HepG2 (cell line): Measurements from ENCODE around the gene ESM1. TPM values are rescaled to one million over a fixed set of nuclear protein-coding genes. Genes with fewer than 3 reads are reported as not detected.

Experiments used
- ATAC-seq: fragments of 200-7000 bp; cut with Tn5 transposase; 3 replicates; pipeline ENCODE4 v1.9.1; 2020; ENCODE audit warnings: mild to moderate bottlenecking, moderate library complexity
- BruUV-seq: library from RNA; stranded (reverse); fragments of 400-500 nt; replicated peaks from 2 replicates; lab custom pipeline; 2021; lab: Mats Ljungman, UMichigan
- CTCF ChIA-PET: fragments of 300-600 bp; formaldehyde crosslinking; extraction: SDS; loops from one replicate; lab custom pipeline; 2021; ENCODE audit warnings: low total read pairs, inconsistent platforms, low intra/inter-chr PET ratio; lab: Yijun Ruan, JAX
- POLR2A ChIA-PET: fragments of 350-600 bp; sonication (Branson Sonifier 250); formaldehyde crosslinking; loops from one replicate; lab custom pipeline; 2020; ENCODE audit warnings: antibody characterized with exemption, inconsistent platforms; lab: Yijun Ruan, JAX
- DNase-seq: peaks from one replicate; pipeline ENCODE4 v3.0.0-alpha.2; 2015; ENCODE audit warnings: low spot score
- FAIRE-seq: peaks from 3 replicates; lab custom pipeline; 2011; peaks lifted over from hg19 to GRCh38; lab: Jason Lieb, UNC
- H2AFZ ChIP-seq: one replicate; pipeline ENCODE4 v1.6.1; 2011; ENCODE audit warnings: low read length, inconsistent platforms
- H3K27ac ChIP-seq: fragments of 300-600 bp; 3 replicates; pipeline ENCODE4 v1.8.0; 2011; ENCODE audit warnings: mixed run types, mild to moderate bottlenecking, mixed read lengths, low read length, inconsistent platforms; ENCODE audit not compliant: insufficient read depth; ENCODE audit errors: extremely low read length
- H3K27me3 ChIP-seq, 2 experiments: fragments of 200-600 bp in 1 of 2; 2 replicates in 1 of 2; 3 replicates in 1 of 2; pipeline versions ENCODE4 v1.6.0 to v1.8.0; 2011; ENCODE audit warnings: low read length in 2 of 2, mild to moderate bottlenecking in 2 of 2, moderate library complexity in 2 of 2, inconsistent platforms in 1 of 2; ENCODE audit not compliant: insufficient read depth in 2 of 2, control insufficient read depth in 1 of 2
- H3K36me3 ChIP-seq, 2 experiments: fragments of 200-600 bp in 1 of 2; replicated peaks in 1 of 2; 2 replicates in 1 of 2; 3 replicates in 1 of 2; pipeline versions ENCODE4 v1.5.1 to v1.8.0; 2011; ENCODE audit warnings: low read length in 2 of 2, inconsistent platforms in 1 of 2; ENCODE audit not compliant: insufficient read depth in 2 of 2, control insufficient read depth in 1 of 2
- H3K4me1 ChIP-seq: 2 replicates; pipeline ENCODE4 v1.5.1; 2012; ENCODE audit warnings: low read length, inconsistent platforms; ENCODE audit not compliant: insufficient read depth
- H3K4me2 ChIP-seq: 2 replicates; pipeline ENCODE4 v1.6.0; 2011; ENCODE audit warnings: low read depth, low read length, inconsistent platforms
- H3K4me3 ChIP-seq, 3 experiments: fragments of 200-600 bp in 1 of 3; sonication (generic), shearing (Covaris generic) in 1 of 3; replicated peaks in 1 of 3; 2 replicates each; pipeline ENCODE4 v1.5.1; 2011 to 2016; ENCODE audit warnings: low read length in 3 of 3, inconsistent platforms in 2 of 3, low read depth in 2 of 3, mild to moderate bottlenecking in 2 of 3, control low read depth in 1 of 3, mixed read lengths in 1 of 3; ENCODE audit not compliant: insufficient read depth in 1 of 3
- H3K79me2 ChIP-seq: one replicate; pipeline ENCODE4 v1.6.1; 2011; ENCODE audit warnings: low read length, inconsistent platforms; ENCODE audit not compliant: insufficient read depth
- H3K9ac ChIP-seq: 2 replicates; pipeline ENCODE4 v1.6.0; 2011; ENCODE audit warnings: mild to moderate bottlenecking, low read depth, low read length, inconsistent platforms; ENCODE audit not compliant: insufficient read depth
- H3K9me3 ChIP-seq: 2 replicates; pipeline ENCODE4 v1.5.1; 2012; ENCODE audit warnings: mild to moderate bottlenecking, low read length
- H4K20me1 ChIP-seq: 2 replicates; pipeline ENCODE4 v1.6.0; 2011; ENCODE audit warnings: inconsistent platforms, mild to moderate bottlenecking, low read length, moderate library complexity; ENCODE audit not compliant: insufficient read depth
- CCAR2 ChIP-seq: fragments of 200-400 bp; formaldehyde crosslinking; optimal IDR thresholded peaks from 2 replicates; pipeline ENCODE3; 2018; ENCODE audit warnings: low read depth, mild to moderate bottlenecking, low read length, moderate library complexity
- CHD4 ChIP-seq: fragments of 200-600 bp; sonication (generic); IDR thresholded peaks from 2 replicates; pipeline ENCODE4 v1.7.0; 2017; ENCODE audit warnings: mild to moderate bottlenecking, low read length, borderline replicate concordance
- HMGXB3 ChIP-seq: sonication (generic); formaldehyde crosslinking; IDR thresholded peaks from 2 replicates; pipeline ENCODE4 v1.4.0; 2020; ENCODE audit warnings: missing genetic modification reagents, borderline replicate concordance
- IRF9 ChIP-seq: sonication (generic); formaldehyde crosslinking; IDR thresholded peaks from 2 replicates; pipeline ENCODE4 v1.8.0; 2022; ENCODE audit warnings: missing genetic modification reagents, mild to moderate bottlenecking, borderline replicate concordance
- KDM3A ChIP-seq: IDR thresholded peaks from 2 replicates; pipeline ENCODE4 v1.6.1; 2018; ENCODE audit warnings: low read depth, missing compliant biosample characterization
- MAFK ChIP-seq, 2 experiments: IDR thresholded peaks in 1 of 2; conservative IDR thresholded peaks in 1 of 2; 2 replicates each; pipeline ENCODE4 v1.6.1; 2011; ENCODE audit warnings: improper control_type of control experiment in 2 of 2, low read length in 2 of 2
- SIX1 ChIP-seq: sonication (generic); formaldehyde crosslinking; IDR thresholded peaks from 2 replicates; pipeline ENCODE4 v1.4.0; 2020; ENCODE audit warnings: missing genetic modification reagents, borderline replicate concordance
- SMC3 ChIP-seq: IDR thresholded peaks from 2 replicates; pipeline ENCODE4 v1.6.1; 2011; ENCODE audit warnings: low read length, improper control_type of control experiment
- TARDBP ChIP-seq: sonication (generic); formaldehyde crosslinking; IDR thresholded peaks from 2 replicates; pipeline ENCODE4 v1.8.0; 2022; ENCODE audit warnings: mild to moderate bottlenecking, missing genetic modification reagents
- ZC3H13 ChIP-seq: sonication (generic); formaldehyde crosslinking; IDR thresholded peaks from 2 replicates; pipeline ENCODE4 v1.8.1; 2023; ENCODE audit warnings: mild to moderate bottlenecking, missing genetic modification reagents, moderate library complexity
- ZKSCAN1 ChIP-seq: fragments of 150-350 bp; IDR thresholded peaks from 2 replicates; pipeline ENCODE4 v1.6.1; 2014; ENCODE audit warnings: low read length
- ZNF224 ChIP-seq: sonication (generic); formaldehyde crosslinking; IDR thresholded peaks from 2 replicates; pipeline ENCODE4 v1.5.0; 2020; ENCODE audit warnings: mild to moderate bottlenecking, missing genetic modification reagents
- ZNF562 ChIP-seq: sonication (generic); formaldehyde crosslinking; IDR thresholded peaks from 2 replicates; pipeline ENCODE4 v1.8.0; 2022; ENCODE audit warnings: missing genetic modification reagents, borderline replicate concordance
- WGBS: methylation state at CpG from one replicate; pipeline ENCODE4 v1.1.6; 2017; ENCODE audit warnings: low lambda C conversion rate; 5-methylcytosine and 5-hydroxymethylcytosine counted together
- in situ Hi-C: cut with HindIII; loops from 2 replicates; pipeline ENCODE4 v1.10.0; 2017; ENCODE audit warnings: low pct_unique_long_range_greater_than_20kb; ENCODE audit not compliant: extremely low pct_ligation_motif_present
- intact Hi-C: fragments of 100-400 bp; cut with micrococcal nuclease; formaldehyde crosslinking; loops from one replicate; pipeline ENCODE4 v1.10.0; 2022; ENCODE audit not compliant: unreplicated experiment
- polyA plus RNA-seq, 8 experiments: library from polyadenylated mRNA; depleted of rRNA in 3 of 8; stranded (reverse) in 7 of 8; unstranded in 1 of 8; fragments of >200 nt; fragmentation: Illumina TruSeq in 4 of 8; extraction: Trizol in 4 of 8; gene quantifications; 2 replicates each; pipeline versions ENCODE4 v1.2.1 to v1.2.3, GENCODE V29; 2011 to 2016; ENCODE audit warnings: low read depth in 4 of 8, missing spikeins in 1 of 8, mixed read lengths in 1 of 8; ENCODE audit not compliant: insufficient read depth in 1 of 8
- total RNA-seq, 5 experiments: library from RNA; depleted of rRNA; stranded (reverse); fragments of >200 nt; fragmentation: Illumina TruSeq; extraction: Trizol; gene quantifications; 2 replicates each; pipeline ENCODE4 v1.2.3, GENCODE V29; 2016; ENCODE audit warnings: low read depth in 1 of 5

Gene ESM1
- total and polyA plus RNA-seq, 2 of the 13 experiments (the other 11 are each of a cell fraction or from before 2014, with no cell fraction given) = not detected

GRCh38 chr5:55033568-55033967, 48.2 kb upstream of the ESM1 start:
- DNase-seq = no peak
- no TSS peak for BruUV-seq
- in situ Hi-C loops = no loop called here

More at GRCh38 chr5:55033568-55033967, 48.2 kb upstream of the ESM1 start:
- POLR2A ChIA-PET = no interaction called here
- no peak overlapping the region for H3K4me3 ChIP-seq
- no peak overlapping the region for H3K27ac ChIP-seq
- ATAC-seq (no peak), FAIRE-seq (no peak)
- no peak overlapping the region for H3K9ac ChIP-seq
- no peaks in the 10 kb centered on the region for H3K27me3 ChIP-seq
- H3K9me3 ChIP-seq = no peaks in the 10 kb centered on the region
- intact Hi-C loops = no loop called here
- 0% methylated on average over 4 of the region's 4 CpGs for WGBS
- H2AFZ ChIP-seq = no peak overlapping the region
- H3K4me2 ChIP-seq = no peak overlapping the region
- no peaks in the 10 kb centered on the region for H3K4me1 ChIP-seq
- TF ChIP-seq CHD4 (no peak), IRF9 (no peak), KDM3A (CRISPR knock-in tag) (no peak), CCAR2 (no peak), MAFK (conservative IDR thresholded peaks at IDR 0.05 in 1 of 2, IDR thresholded peaks at IDR 0.05 in 1 of 2; ENCODE audit: low read length in 2 of 2) (no peak), ZKSCAN1 (no peak), HMGXB3 (CRISPR knock-in tag) (no peak), ZNF562 (CRISPR knock-in tag) (no peak), ZC3H13 (CRISPR knock-in tag) (no peak), TARDBP (CRISPR knock-in tag) (no peak), SIX1 (CRISPR knock-in tag) (no peak), ZNF224 (CRISPR knock-in tag) (no peak), SMC3 (no peak)
- H3K79me2 ChIP-seq = no peaks in the 10 kb centered on the region
- CTCF ChIA-PET = no interaction called here
- H3K36me3 ChIP-seq = no peaks in the 10 kb centered on the region
- H4K20me1 ChIP-seq = no peaks in the 10 kb centered on the region
